Erythroblast (primary cell): ENCODE results near the gene B4GALNT1.

Experiments used
- GATA1 ChIP-seq: IDR thresholded peaks from 2 replicates; pipeline ENCODE4 v1.6.1; 2011; ENCODE audit warnings: low read depth, mild to moderate bottlenecking, control low read depth, low read length, moderate library complexity
- POLR2A ChIP-seq: IDR thresholded peaks from 2 replicates; pipeline ENCODE4 v1.6.1; 2011; ENCODE audit warnings: mild to moderate bottlenecking, low read length

DNA sequence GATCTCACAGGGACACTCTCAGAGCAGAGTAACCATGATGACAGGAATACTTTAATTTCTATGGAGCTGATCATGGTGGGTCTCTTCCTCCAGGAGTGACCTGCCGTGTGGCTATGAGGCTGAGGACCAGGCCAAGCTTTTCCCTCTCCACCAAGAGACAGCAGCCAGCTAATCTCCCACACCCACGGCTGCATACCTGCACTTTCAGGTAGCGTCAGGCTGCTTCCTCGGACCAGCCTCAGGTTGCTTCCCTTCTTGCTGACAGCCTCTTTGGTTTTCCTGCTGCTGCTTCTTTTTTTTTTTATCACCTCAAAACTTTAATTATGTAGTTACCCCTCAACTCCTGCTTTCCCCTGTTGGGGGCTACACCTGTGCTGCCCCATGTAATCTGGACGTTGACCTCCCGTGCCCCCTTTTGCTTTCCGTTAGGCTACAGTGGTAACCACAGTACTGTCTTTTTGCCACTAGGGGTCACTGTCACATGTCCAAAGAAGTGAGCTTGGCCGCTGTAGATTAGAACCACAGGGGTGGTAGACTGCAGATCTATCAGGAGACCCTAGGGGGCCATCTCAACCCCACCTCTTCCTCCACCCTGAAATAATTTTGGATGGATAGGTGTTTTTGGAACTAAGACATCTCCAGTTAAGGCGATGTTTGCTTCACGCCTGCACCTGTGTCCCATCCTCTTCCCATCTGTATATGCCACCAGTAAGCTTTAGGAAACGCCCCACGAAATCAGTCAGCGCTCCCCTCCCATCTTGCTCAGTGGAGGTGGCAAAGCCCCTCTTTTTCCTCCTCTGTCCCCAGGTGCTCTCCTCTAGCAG, 49.8 kb downstream of the B4GALNT1 start:
- TF ChIP-seq POLR2A (no peak), GATA1 (no peak)
